Keratinocyte (primary cell): ENCODE data around the gene SEC14L5.

ENCODE experiments used
- CTCF ChIP-seq, 3 experiments: IDR thresholded peaks in 1 of 3; conservative IDR thresholded peaks in 1 of 3; optimal IDR thresholded peaks in 1 of 3; 2 replicates in 2 of 3; 3 replicates in 1 of 3; pipeline versions ENCODE3 to v1.5.1; 2011; ENCODE audit warnings: low read length in 3 of 3, mild to moderate bottlenecking in 3 of 3, moderate library complexity in 2 of 3, control low read depth in 1 of 3, inconsistent platforms in 1 of 3; ENCODE audit not compliant: insufficient read depth in 2 of 3; ENCODE audit errors: extremely low read depth in 1 of 3
- EZH2 ChIP-seq: IDR thresholded peaks from one replicate; pipeline ENCODE4 v1.6.1; 2012; ENCODE audit warnings: inconsistent platforms, mild to moderate bottlenecking, low read length, moderate library complexity

GRCh38 chr16:5054876-5055865 is 97.0 kb downstream of the SEC14L5 start:
- TF ChIP-seq EZH2 (no peak), CTCF (optimal IDR thresholded peaks at IDR 0.05 in 1 of 3, IDR thresholded peaks at IDR 0.05 in 1 of 3, conservative IDR thresholded peaks at IDR 0.05 in 1 of 3; ENCODE audit: extremely low read depth in 1 of 3, insufficient read depth in 2 of 3, low read length in 3 of 3) (no peak)
